Gastrocnemius medialis (tissue), 4 donors: Measurements from ENCODE around the gene ASPG. TPM values are rescaled to one million over a fixed set of nuclear protein-coding genes. Genes with fewer than 3 reads are reported as not detected.
"Not testable (repeated sequence)": the region's sequence is repeated elsewhere in the genome, so short reads cannot be mapped to it uniquely, and the experiment has no call there.

Experiments
- ATAC-seq, 2 donors: fragments of 150-250 bp; one replicate each; pipeline ENCODE4 v1.9.1; 2016
- DNase-seq, 2 donors: peaks; one replicate each; pipeline ENCODE4 v3.0.0-alpha.2; 2019
- H3K27ac ChIP-seq, 4 donors: fragments of 200-600 bp; sonication (generic); 1 replicate in 1 of 4; 2 replicates in 3 of 4; pipeline ENCODE4 v1.5.1; 2016 to 2018; ENCODE audit warnings: mild to moderate bottlenecking in 2 of 4, moderate library complexity in 1 of 4
- H3K27me3 ChIP-seq, 3 donors: fragments of 200-600 bp; sonication (generic) in 2 of 3; 1 replicate in 1 of 3; 2 replicates in 2 of 3; pipeline versions ENCODE4 v1.5.1 to v1.6.0; 2016 to 2019; ENCODE audit warnings: mild to moderate bottlenecking in 1 of 3, moderate library complexity in 1 of 3
- H3K36me3 ChIP-seq, 2 donors: fragments of 200-600 bp; sonication (generic) in 1 of 2; one replicate each; pipeline ENCODE4 v1.5.1; 2017 to 2018
- H3K4me1 ChIP-seq, 2 donors: fragments of 200-600 bp; sonication (generic) in 1 of 2; one replicate each; pipeline ENCODE4 v1.5.1; 2016 to 2017; ENCODE audit warnings: mild to moderate bottlenecking in 2 of 2
- H3K4me3 ChIP-seq, 4 donors: fragments of 200-600 bp; sonication (generic) in 3 of 4; 1 replicate in 1 of 4; 2 replicates in 3 of 4; pipeline ENCODE4 v1.5.1; 2016 to 2019; ENCODE audit warnings: mild to moderate bottlenecking in 2 of 4
- H3K9me3 ChIP-seq, 3 donors: fragments of 200-600 bp; sonication (generic) in 2 of 3; 1 replicate in 1 of 3; 2 replicates in 2 of 3; pipeline ENCODE4 v1.5.1; 2016 to 2019
- POLR2A ChIP-seq, 2 donors: fragments of 450-650 bp; IDR thresholded peaks; one replicate each; pipeline ENCODE4 v1.6.1; 2017; ENCODE audit warnings: antibody characterized with exemption in 2 of 2, mild to moderate bottlenecking in 2 of 2, moderate library complexity in 2 of 2
- in situ Hi-C, 4 donors: fragments of 200-750 bp; cut with MboI; loops; one replicate each; pipeline versions ENCODE4 v1.15.0 to v1.8.0; 2017; ENCODE audit warnings: low sequenced_read_pairs in 4 of 4
- intact Hi-C: fragments of 100-400 bp; cut with DNase I; formaldehyde crosslinking; loops from one replicate; pipeline ENCODE4 v1.15.1; 2023; ENCODE audit warnings: low total_unique reads
- total RNA-seq, 4 donors: library from RNA; depleted of rRNA; stranded (reverse); fragments of >200 nt; gene quantifications; one replicate each; pipeline versions ENCODE4 v1.1.0 to v1.2.3, GENCODE V29; 2016
- TF ChIP-seq, protein P1 (sequence below), 5 experiments: fragments of 450-650 bp in 3 of 5; fragments of 200-600 bp in 2 of 5; sonication (generic) in 2 of 5; IDR thresholded peaks in 4 of 5; conservative IDR thresholded peaks in 1 of 5; 1 replicate in 4 of 5; 2 replicates in 1 of 5; pipeline ENCODE4 v1.5.1; 2016 to 2019; ENCODE audit warnings: antibody characterized with exemption in 5 of 5, mild to moderate bottlenecking in 3 of 5, moderate library complexity in 3 of 5

The ASPG gene
- total RNA-seq, 4 donors from 2014 or later = 0.20 TPM; not detected in 3

GRCh38 chr14:104151026-104151381 lies 65.5 kb downstream of the ASPG start:
- in situ Hi-C loops = no loop called here
- no peaks in the 10 kb centered on the region for H3K4me1 ChIP-seq
- peaks cover 0 to 8% (median 0%) of the 10 kb centered on the region in 3 donors for H3K27me3 ChIP-seq
- ATAC-seq (no peak), DNase-seq (no peak)
- no peak overlapping the region for H3K27ac ChIP-seq
- H3K4me3 ChIP-seq = no peak overlapping the region
- intact Hi-C loops = no loop called here
- H3K9me3 ChIP-seq = no peaks in the 10 kb centered on the region
- no peaks in the 10 kb centered on the region for H3K36me3 ChIP-seq
- TF ChIP-seq POLR2A (IDR thresholded peaks at IDR 0.05) = no peak
- TF ChIP-seq, protein P1, sequence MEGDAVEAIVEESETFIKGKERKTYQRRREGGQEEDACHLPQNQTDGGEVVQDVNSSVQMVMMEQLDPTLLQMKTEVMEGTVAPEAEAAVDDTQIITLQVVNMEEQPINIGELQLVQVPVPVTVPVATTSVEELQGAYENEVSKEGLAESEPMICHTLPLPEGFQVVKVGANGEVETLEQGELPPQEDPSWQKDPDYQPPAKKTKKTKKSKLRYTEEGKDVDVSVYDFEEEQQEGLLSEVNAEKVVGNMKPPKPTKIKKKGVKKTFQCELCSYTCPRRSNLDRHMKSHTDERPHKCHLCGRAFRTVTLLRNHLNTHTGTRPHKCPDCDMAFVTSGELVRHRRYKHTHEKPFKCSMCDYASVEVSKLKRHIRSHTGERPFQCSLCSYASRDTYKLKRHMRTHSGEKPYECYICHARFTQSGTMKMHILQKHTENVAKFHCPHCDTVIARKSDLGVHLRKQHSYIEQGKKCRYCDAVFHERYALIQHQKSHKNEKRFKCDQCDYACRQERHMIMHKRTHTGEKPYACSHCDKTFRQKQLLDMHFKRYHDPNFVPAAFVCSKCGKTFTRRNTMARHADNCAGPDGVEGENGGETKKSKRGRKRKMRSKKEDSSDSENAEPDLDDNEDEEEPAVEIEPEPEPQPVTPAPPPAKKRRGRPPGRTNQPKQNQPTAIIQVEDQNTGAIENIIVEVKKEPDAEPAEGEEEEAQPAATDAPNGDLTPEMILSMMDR (IDR thresholded peaks at IDR 0.05 in 4 of 5, conservative IDR thresholded peaks at IDR 0.05 in 1 of 5) = no peak

DNA sequence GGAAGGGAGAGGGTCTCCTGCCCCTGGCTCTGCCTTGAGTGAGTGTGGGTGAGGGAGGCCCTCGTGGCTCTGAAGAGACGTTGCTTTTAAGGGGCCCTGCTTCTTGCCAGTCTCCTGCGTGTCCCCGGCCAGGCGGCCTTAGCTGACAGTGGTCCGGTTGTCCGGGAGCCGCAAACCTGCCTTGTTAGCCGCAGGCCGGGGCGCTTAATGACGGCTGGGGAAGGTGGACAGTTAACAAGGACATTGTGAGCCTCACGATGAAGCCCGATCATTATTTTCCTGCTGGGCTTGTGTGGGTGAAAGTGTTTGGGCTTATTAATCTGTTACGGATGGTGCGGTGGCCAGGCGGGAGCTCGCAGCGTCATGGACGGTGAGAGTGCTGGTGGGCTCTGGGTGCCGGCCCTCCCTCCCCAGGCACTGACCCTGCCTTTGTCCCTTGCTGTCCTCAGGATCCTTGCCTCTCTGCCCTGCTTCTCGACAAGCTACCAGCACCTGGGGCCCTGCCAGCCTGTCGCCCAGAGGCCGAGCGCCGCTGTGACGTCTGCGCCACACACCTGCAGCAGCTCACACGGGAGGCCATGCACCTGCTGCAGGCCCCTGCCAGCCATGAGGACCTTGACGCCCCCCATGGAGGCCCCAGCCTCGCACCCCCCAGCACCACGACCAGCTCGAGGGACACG lies 66.2 kb downstream of the ASPG start:
- Histone ChIP-seq H3K27ac (no peak overlapping the region), H3K36me3 (no peaks in the 10 kb centered on the region), H3K27me3 (peaks cover 0 to 8% (median 0%) of the 10 kb centered on the region in 3 donors), H3K4me1 (no peaks in the 10 kb centered on the region), H3K4me3 (no peak overlapping the region), H3K9me3 (no peaks in the 10 kb centered on the region)
- in situ Hi-C loops (no loop called here), intact Hi-C loops (no loop called here)
- TF ChIP-seq, protein P1 (IDR thresholded peaks at IDR 0.05 in 4 of 5, conservative IDR thresholded peaks at IDR 0.05 in 1 of 5) = no peak
- no peak for TF ChIP-seq POLR2A (IDR thresholded peaks at IDR 0.05)
- ATAC-seq = no peak
- no peak for DNase-seq

- intact Hi-C loops = no loop called here
- H3K27me3 ChIP-seq = peaks cover 0 to 8% (median 0%) of the 10 kb centered on the region in 3 donors
- H3K9me3 ChIP-seq = no peaks in the 10 kb centered on the region
- ATAC-seq (no peak), DNase-seq (no peak)
- no peaks in the 10 kb centered on the region for H3K4me1 ChIP-seq
- H3K27ac ChIP-seq = no peak overlapping the region
- no peak overlapping the region for H3K4me3 ChIP-seq
- H3K36me3 ChIP-seq = no peaks in the 10 kb centered on the region
- TF ChIP-seq, protein P1 (IDR thresholded peaks at IDR 0.05 in 4 of 5, conservative IDR thresholded peaks at IDR 0.05 in 1 of 5) = no peak
- TF ChIP-seq POLR2A (IDR thresholded peaks at IDR 0.05) = no peak
- in situ Hi-C loops = no loop called here
Measured at GRCh38 chr14:104152246-104152575, 66.7 kb downstream of the ASPG start.

DNA sequence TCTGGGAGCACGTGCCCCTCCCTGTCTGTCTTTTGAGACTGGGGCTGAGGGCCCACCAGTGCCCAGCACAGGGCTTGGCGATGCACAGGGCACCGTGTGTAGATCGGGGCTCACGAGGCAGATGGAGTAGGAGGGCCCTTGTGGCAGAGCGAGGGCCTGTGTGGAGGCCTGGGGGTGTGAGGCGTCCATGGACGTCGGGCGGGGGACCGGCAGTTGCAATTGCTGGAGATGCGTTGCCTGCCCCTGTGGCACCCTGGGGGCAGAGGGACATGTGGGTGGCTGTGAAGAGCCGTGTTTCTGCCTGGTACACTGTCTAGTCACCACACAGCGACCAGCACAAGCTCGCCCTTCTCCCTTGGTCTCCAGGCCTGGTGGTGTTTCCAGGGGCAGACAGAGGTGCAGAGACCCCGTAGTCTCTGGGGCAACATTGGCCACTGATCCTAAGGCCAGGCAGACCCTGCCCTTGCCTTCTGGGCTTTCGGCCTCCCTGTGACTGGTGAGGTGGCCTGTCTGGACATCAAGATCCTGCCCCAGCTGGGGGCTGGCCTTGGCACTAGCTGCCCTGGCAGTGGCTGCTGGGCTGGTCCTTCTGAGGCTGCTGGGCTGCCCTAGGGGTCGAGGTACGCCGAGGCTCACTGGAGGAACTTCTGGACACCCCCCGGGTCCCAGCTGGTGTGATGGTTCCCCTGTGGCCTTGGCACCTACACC lies 67.3 kb downstream of the ASPG start:
- in situ Hi-C loops (no loop called here), intact Hi-C loops (no loop called here)
- Histone ChIP-seq H3K36me3 (no peaks in the 10 kb centered on the region), H3K27ac (no peak overlapping the region), H3K27me3 (peaks cover 0 to 8% (median 0%) of the 10 kb centered on the region in 3 donors), H3K4me1 (no peaks in the 10 kb centered on the region), H3K4me3 (no peak overlapping the region), H3K9me3 (no peaks in the 10 kb centered on the region)
- ATAC-seq (no peak), DNase-seq (no peak)
- TF ChIP-seq POLR2A (IDR thresholded peaks at IDR 0.05) = no peak
- TF ChIP-seq, protein P1 (IDR thresholded peaks at IDR 0.05 in 4 of 5, conservative IDR thresholded peaks at IDR 0.05 in 1 of 5) = no peak

DNA sequence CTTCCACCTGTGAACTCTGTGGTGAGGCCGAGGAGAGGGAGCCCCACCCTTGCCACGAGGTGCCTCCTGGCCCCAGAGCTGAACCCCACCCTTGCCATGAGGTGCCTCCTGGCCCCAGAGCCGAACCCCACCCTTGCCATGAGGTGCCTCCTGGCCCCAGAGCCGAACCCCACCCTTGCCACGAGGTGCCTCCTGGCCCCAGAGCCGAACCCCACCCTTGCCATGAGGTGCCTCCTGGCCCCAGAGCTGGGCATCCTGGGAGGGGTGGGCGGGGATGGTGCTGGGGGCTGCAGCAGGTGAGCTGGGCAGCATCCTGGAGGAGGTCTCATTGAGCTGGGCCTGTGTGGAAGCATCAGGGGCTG lies 67.9 kb downstream of the ASPG start:
- H3K4me3 ChIP-seq, ATAC-seq, intact Hi-C loops, H3K4me1 ChIP-seq, H3K27me3 ChIP-seq, H3K9me3 ChIP-seq, H3K27ac ChIP-seq, DNase-seq, H3K36me3 ChIP-seq, in situ Hi-C loops: not testable (repeated sequence)
